ENCODE measurements around the gene WWC1. TPM values are rescaled to one million over a fixed set of nuclear protein-coding genes. Genes with fewer than 3 reads are reported as not detected.

Gene WWC1
- total RNA-seq, 2 donors from 2014 or later = 40.0 to 49.4 TPM

DNA sequence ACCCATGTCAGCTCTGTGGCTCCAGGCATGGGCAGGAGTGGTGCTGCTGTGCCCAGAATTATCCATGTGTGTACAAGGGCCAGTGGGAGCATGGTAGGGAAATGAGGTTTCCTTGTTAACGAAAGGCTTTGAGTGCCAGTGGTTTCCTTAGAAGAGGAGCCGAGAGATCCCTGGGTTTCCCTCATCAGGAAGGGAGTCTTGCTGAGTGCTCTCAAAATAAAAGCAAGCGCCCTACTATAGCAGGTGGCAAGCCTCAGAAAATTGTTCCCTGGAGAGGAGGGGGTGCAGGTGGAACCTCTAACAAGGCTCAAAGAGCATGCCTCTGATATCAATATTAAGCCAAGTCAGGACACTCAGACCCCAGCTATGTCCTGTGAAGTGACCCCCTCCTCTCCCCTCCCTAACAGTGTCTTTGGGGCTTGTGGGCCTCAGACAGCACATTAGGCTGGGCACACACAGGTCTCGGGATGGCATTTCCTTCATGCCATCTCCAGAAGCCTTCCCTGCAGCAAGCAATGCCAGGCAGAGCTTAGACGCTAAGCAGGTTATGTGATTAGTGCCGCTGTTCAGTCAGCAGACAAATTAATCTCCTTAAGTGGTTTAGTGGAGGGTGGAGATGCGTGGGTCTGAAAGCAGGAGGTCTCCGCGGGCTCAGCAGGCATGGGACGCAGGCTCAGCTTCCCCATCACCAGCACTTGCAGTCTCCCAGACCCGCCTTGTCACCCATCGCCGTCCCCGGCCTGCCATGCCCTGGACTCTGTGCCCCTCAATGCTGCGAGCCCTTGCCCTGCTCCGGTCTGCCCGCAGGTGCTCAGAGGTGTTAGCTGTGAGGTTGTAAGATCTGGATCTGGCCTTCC, 134.8 kb downstream of the WWC1 start:
- 82 to 85% methylated on average over 9 to 17 of the region's 17 CpGs for WGBS, 2 donors
- Histone ChIP-seq H3K4me1 (peaks cover 7% of the 10 kb centered on the region), H3K27ac (no peak overlapping the region), H3K27me3 (no peaks in the 10 kb centered on the region), H3K4me3 (no peak overlapping the region), H3K36me3 (replicated peaks in 1 of 2; ENCODE audit: insufficient read depth in 1 of 2, low read depth in 2 of 2) (peaks cover 6 to 13% of the 10 kb centered on the region in 2 donors), H3K9me3 (no peaks in the 10 kb centered on the region)
- ATAC-seq (no peak), DNase-seq (no peak)
- intact Hi-C loops (cut with DNase I) = no loop called here
- TF ChIP-seq, protein P1, sequence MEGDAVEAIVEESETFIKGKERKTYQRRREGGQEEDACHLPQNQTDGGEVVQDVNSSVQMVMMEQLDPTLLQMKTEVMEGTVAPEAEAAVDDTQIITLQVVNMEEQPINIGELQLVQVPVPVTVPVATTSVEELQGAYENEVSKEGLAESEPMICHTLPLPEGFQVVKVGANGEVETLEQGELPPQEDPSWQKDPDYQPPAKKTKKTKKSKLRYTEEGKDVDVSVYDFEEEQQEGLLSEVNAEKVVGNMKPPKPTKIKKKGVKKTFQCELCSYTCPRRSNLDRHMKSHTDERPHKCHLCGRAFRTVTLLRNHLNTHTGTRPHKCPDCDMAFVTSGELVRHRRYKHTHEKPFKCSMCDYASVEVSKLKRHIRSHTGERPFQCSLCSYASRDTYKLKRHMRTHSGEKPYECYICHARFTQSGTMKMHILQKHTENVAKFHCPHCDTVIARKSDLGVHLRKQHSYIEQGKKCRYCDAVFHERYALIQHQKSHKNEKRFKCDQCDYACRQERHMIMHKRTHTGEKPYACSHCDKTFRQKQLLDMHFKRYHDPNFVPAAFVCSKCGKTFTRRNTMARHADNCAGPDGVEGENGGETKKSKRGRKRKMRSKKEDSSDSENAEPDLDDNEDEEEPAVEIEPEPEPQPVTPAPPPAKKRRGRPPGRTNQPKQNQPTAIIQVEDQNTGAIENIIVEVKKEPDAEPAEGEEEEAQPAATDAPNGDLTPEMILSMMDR (IDR thresholded peaks at IDR 0.05) = no peak
- TF ChIP-seq POLR2A (IDR thresholded peaks at IDR 0.05) = no peak

DNA sequence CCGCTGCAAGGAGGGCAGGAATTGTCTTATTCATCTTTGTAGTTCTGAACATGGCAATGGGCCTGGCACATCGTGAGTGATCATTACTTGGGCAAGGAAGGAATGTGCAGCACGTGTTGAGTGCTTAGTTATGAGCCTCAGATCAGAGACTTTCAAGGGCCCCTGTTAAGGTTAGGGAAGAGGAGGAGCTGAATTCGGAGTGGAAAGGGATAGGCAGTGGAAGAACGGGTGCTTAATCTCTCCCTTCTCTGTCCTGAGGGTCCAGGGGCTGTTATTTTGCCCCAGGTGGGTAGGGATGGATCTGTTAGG, 135.4 kb downstream of the WWC1 start:
- Histone ChIP-seq H3K36me3 (replicated peaks in 1 of 2; ENCODE audit: insufficient read depth in 1 of 2, low read depth in 2 of 2) (peaks cover 6 to 13% of the 10 kb centered on the region in 2 donors), H3K9me3 (no peaks in the 10 kb centered on the region), H3K27me3 (no peaks in the 10 kb centered on the region), H3K4me3 (no peak overlapping the region), H3K27ac (no peak overlapping the region), H3K4me1 (peaks cover 7% of the 10 kb centered on the region)
- DNase-seq (no peak), ATAC-seq (no peak)
- TF ChIP-seq, protein P1 (IDR thresholded peaks at IDR 0.05) = no peak
- TF ChIP-seq POLR2A (IDR thresholded peaks at IDR 0.05) = no peak
- 85 to 89% methylated on average over 5 of the region's 5 CpGs for WGBS, 2 donors
- intact Hi-C loops (cut with DNase I) = no loop called here

DNA sequence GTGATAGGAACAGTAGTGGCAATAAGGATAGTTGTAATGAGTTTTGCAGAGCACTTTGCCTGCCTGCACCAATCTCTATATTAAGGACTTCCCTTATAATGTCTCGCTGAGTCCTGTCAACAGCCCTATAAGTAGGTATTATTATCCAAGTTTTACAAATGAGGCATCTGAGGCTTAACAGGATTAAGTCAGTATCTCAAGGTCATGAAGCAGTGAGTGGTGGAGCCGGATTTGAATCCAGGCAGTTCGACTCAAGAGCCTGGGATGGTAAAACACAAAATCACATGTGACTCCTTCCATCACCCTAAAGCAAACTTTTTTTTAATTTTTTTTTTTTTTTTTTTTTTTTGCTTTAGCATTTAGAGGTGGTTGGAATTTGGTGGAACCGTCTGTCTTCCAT, 135.8 kb downstream of the WWC1 start:
- no peak overlapping the region for H3K27ac ChIP-seq
- H3K4me3 ChIP-seq = no peak overlapping the region
- peaks cover 6 to 13% of the 10 kb centered on the region in 2 donors for H3K36me3 ChIP-seq (replicated peaks in 1 of 2; ENCODE audit: insufficient read depth in 1 of 2, low read depth in 2 of 2)
- no peaks in the 10 kb centered on the region for H3K9me3 ChIP-seq
- 82 to 92% methylated on average over 4 of the region's 4 CpGs for whole genome bisulfite sequencing, 2 donors
- DNase-seq (no peak), ATAC-seq (no peak)
- H3K4me1 ChIP-seq = peaks cover 7% of the 10 kb centered on the region
- no peaks in the 10 kb centered on the region for H3K27me3 ChIP-seq
- intact Hi-C loops (cut with DNase I) = no loop called here
- TF ChIP-seq, protein P1 (IDR thresholded peaks at IDR 0.05) = no peak
- TF ChIP-seq POLR2A (IDR thresholded peaks at IDR 0.05) = no peak

DNA sequence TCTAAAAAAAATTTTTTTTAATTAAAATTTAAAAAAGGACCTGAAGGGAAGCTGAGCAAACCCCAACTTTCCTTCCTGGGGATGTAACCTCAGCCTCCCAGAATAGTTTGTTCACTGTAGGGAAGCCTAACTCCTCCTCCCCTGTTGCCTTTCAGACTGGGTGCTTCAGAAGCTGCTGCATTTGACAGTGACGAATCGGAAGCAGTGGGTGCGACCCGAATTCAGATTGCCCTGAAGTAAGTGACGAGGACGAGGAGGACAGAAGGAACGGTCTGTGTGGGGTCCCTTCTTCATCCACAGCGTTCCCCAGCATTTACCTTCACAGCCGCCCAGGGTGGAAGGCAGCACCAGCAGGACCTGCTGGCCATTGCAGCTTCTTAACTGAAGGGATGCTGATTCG, 137.1 kb downstream of the WWC1 start:
- H3K9me3 ChIP-seq = no peaks in the 10 kb centered on the region
- no peak overlapping the region for H3K4me3 ChIP-seq
- H3K27me3 ChIP-seq = no peaks in the 10 kb centered on the region
- no peak for ATAC-seq
- peaks cover 6 to 17% of the 10 kb centered on the region in 2 donors for H3K36me3 ChIP-seq (replicated peaks in 1 of 2; ENCODE audit: insufficient read depth in 1 of 2, low read depth in 2 of 2)
- intact Hi-C loops (cut with DNase I) = no loop called here
- WGBS, 2 donors = 89% methylated on average over 10 of the region's 10 CpGs
- no peak for DNase-seq
- TF ChIP-seq, protein P1 (IDR thresholded peaks at IDR 0.05) = no peak
- no peak for TF ChIP-seq POLR2A (IDR thresholded peaks at IDR 0.05)
- H3K4me1 ChIP-seq = peaks cover 4% of the 10 kb centered on the region
- H3K27ac ChIP-seq = no peak overlapping the region

DNA sequence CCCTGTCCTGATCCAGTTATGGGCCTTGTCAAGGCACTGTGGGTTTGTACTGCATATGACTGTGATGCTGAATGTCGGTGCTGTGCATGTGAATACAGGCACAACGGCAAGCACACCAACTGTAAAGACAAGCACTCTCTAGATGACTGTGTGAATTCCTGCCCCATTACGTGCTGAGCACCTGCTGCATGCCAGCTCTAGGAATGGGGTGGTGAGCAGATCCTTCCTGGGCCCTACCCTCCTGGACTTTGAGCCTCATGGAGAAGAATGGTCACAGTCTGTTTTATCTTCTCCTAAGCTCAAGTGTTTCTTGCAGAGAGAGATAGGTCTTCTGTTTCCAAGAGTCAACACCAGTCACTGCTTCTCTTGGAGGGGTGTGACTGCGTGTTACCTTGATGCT, 138.9 kb downstream of the WWC1 start:
- Histone ChIP-seq H3K4me3 (no peak overlapping the region), H3K9me3 (no peaks in the 10 kb centered on the region), H3K4me1 (no peaks in the 10 kb centered on the region), H3K27me3 (no peaks in the 10 kb centered on the region), H3K27ac (no peak overlapping the region), H3K36me3 (replicated peaks in 1 of 2; ENCODE audit: insufficient read depth in 1 of 2, low read depth in 2 of 2) (peaks cover 6 to 17% of the 10 kb centered on the region in 2 donors)
- intact Hi-C loops (cut with DNase I) = no loop called here
- WGBS, 2 donors = 90 to 100% methylated on average over 1 to 4 of the region's 4 CpGs
- TF ChIP-seq POLR2A (IDR thresholded peaks at IDR 0.05) = no peak
- TF ChIP-seq, protein P1 (IDR thresholded peaks at IDR 0.05) = no peak
- ATAC-seq (no peak), DNase-seq (no peak)

All from body of pancreas (tissue), 4 donors.